Endothelial cell of umbilical vein (primary cell): ENCODE data around the gene HP1BP3. TPM values are rescaled to one million over a fixed set of nuclear protein-coding genes. Genes with fewer than 3 reads are reported as not detected.

Source experiments
- BruUV-seq: library from RNA; stranded (reverse); fragments of 400-500 nt; replicated peaks from 2 replicates; lab custom pipeline; 2021; lab: Mats Ljungman, UMichigan
- CTCF ChIA-PET: fragments of 300-600, 350-600 bp; sonication (Branson Sonifier 250); formaldehyde crosslinking; loops from one replicate; lab custom pipeline; 2021; ENCODE audit warnings: antibody characterized with exemption, inconsistent platforms; lab: Charles Lee
- POLR2A ChIA-PET: fragments of 300-600, 350-600 bp; sonication (Branson Sonifier 250); formaldehyde crosslinking; loops from one replicate; lab custom pipeline; 2021; ENCODE audit warnings: antibody characterized with exemption, inconsistent platforms; lab: Charles Lee
- DNase-seq: peaks from one replicate; pipeline ENCODE4 v3.0.0-alpha.2; 2011; ENCODE audit warnings: low read depth, low spot score
- FAIRE-seq: peaks from 2 replicates; lab custom pipeline; 2011; peaks lifted over from hg19 to GRCh38; lab: Jason Lieb, UNC
- H2AFZ ChIP-seq: 2 replicates; pipeline ENCODE4 v1.6.0; 2012; ENCODE audit warnings: low read depth, low read length, control low read depth, inconsistent platforms
- H3K27ac ChIP-seq: 2 replicates; pipeline ENCODE4 v1.5.1; 2011; ENCODE audit warnings: low read depth, mild to moderate bottlenecking, control low read depth, low read length, moderate library complexity; ENCODE audit not compliant: insufficient read depth
- H3K27me3 ChIP-seq, 2 experiments: 2 replicates each; pipeline versions ENCODE4 v1.6.0 to v1.6.1; 2011; ENCODE audit warnings: low read length in 2 of 2, mixed read lengths in 1 of 2; ENCODE audit not compliant: control insufficient read depth in 2 of 2, insufficient read depth in 2 of 2
- H3K36me3 ChIP-seq, 2 experiments: 2 replicates in 1 of 2; 3 replicates in 1 of 2; pipeline ENCODE4 v1.5.1; 2011; ENCODE audit warnings: low read length in 2 of 2, mild to moderate bottlenecking in 1 of 2, moderate library complexity in 1 of 2; ENCODE audit not compliant: control insufficient read depth in 2 of 2, insufficient read depth in 2 of 2; ENCODE audit errors: extremely low read depth in 1 of 2
- H3K4me1 ChIP-seq: 3 replicates; pipeline ENCODE4 v1.5.1; 2011; ENCODE audit warnings: mild to moderate bottlenecking, low read length; ENCODE audit not compliant: control insufficient read depth, insufficient read depth; ENCODE audit errors: extremely low read depth
- H3K4me2 ChIP-seq: 2 replicates; pipeline ENCODE4 v1.6.1; 2011; ENCODE audit warnings: low read length, control low read depth, mixed read lengths; ENCODE audit not compliant: insufficient read depth
- H3K4me3 ChIP-seq, 3 experiments: fragments of 200-600 bp in 1 of 3; sonication (generic), shearing (Covaris generic) in 1 of 3; replicated peaks in 1 of 3; 2 replicates each; pipeline ENCODE4 v1.5.1; 2011 to 2016; ENCODE audit warnings: control low read depth in 3 of 3, low read length in 3 of 3, mild to moderate bottlenecking in 2 of 3, inconsistent platforms in 1 of 3, low read depth in 1 of 3, moderate library complexity in 1 of 3; ENCODE audit not compliant: insufficient read depth in 1 of 3
- H3K79me2 ChIP-seq: 2 replicates; pipeline ENCODE4 v1.6.0; 2012; ENCODE audit warnings: low read length, inconsistent platforms; ENCODE audit not compliant: control insufficient read depth, insufficient read depth
- H3K9ac ChIP-seq: replicated peaks from 2 replicates; pipeline ENCODE3; 2011; ENCODE audit warnings: low read length, control low read depth; ENCODE audit not compliant: insufficient read depth; ENCODE audit errors: extremely low read depth
- H3K9me1 ChIP-seq: replicated peaks from 3 replicates; pipeline ENCODE4 v1.6.0; 2011; ENCODE audit warnings: mild to moderate bottlenecking, low read length; ENCODE audit not compliant: control insufficient read depth, insufficient read depth; ENCODE audit errors: extremely low read depth
- H3K9me3 ChIP-seq: replicated peaks from 2 replicates; pipeline ENCODE4 v1.5.1; 2012; ENCODE audit warnings: low read length, inconsistent platforms; ENCODE audit not compliant: control insufficient read depth, insufficient read depth
- H4K20me1 ChIP-seq: replicated peaks from 2 replicates; pipeline ENCODE3; 2011; ENCODE audit warnings: mild to moderate bottlenecking, low read length; ENCODE audit not compliant: control insufficient read depth, insufficient read depth; ENCODE audit errors: extremely low read depth
- EZH2 ChIP-seq: IDR thresholded peaks from 2 replicates; pipeline ENCODE4 v1.6.1; 2012; ENCODE audit warnings: borderline replicate concordance, low read depth, mild to moderate bottlenecking, moderate library complexity, low read length, inconsistent platforms; ENCODE audit not compliant: severe bottlenecking
- dilution Hi-C: fragments of 300-500 bp; cut with MboI; formaldehyde crosslinking; loops from one replicate; pipeline ENCODE4 v1.15.0; 2019; ENCODE audit warnings: low sequenced_read_pairs; ENCODE audit not compliant: extremely low pct_ligation_motif_present
- intact Hi-C: fragments of 100-400 bp; cut with micrococcal nuclease; formaldehyde crosslinking; loops from one replicate; pipeline ENCODE4 v1.10.0; 2022
- polyA plus RNA-seq, 4 experiments: library from polyadenylated mRNA; depleted of rRNA in 3 of 4; stranded (reverse) in 3 of 4; unstranded in 1 of 4; fragments of >200 nt; gene quantifications; 2 replicates each; pipeline versions ENCODE4 v1.2.1 to v1.2.3, GENCODE V29; 2011 to 2012; ENCODE audit warnings: missing spikeins in 1 of 4
- total RNA-seq: library from RNA; stranded (reverse); gene quantifications from 2 replicates; pipeline ENCODE4 v1.2.3, GENCODE V29; 2021
- TF ChIP-seq, protein P1 (sequence below), 2 donors: IDR thresholded peaks; 1 replicate in 1 of 2; 2 replicates in 1 of 2; pipeline ENCODE4 v1.5.1; 2011; ENCODE audit warnings: low read length in 2 of 2, mild to moderate bottlenecking in 2 of 2, moderate library complexity in 2 of 2, control low read depth in 1 of 2, inconsistent platforms in 1 of 2, low read depth in 1 of 2; ENCODE audit not compliant: insufficient read depth in 1 of 2; ENCODE audit errors: extremely low read depth in 1 of 2

HP1BP3 gene
- total and polyA plus RNA-seq, 2 donors (not counting 3 experiments of a cell fraction or from before 2014, with no cell fraction given) = 87.2 to 231 TPM

DNA sequence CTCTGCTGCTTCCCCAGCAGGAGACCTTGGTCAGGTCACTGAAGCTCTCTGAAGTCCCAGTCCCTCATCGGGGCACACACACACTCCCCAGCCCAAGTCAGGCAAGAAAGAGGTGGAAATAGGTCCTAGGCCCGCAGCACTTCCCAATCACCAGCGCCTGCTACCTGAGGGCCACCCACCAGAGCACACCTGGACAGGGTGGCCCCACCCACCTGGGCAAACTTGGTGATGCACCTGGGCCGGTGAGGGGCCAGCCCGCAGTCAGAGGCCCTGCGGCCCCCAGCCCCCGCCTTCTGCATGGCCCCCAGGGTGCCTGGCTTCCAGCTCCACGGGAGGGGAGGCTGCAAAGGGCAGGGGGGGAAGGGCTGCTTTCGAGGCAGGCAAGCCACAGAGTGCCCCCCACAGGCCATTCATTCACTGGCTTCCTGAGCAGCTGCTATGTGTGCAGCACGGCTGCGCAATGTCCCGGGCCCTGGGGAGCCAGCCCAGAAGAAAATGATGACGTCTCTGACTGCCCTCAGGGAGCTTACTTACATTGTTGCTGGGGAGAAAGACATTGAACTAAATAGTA lies 59.3 kb downstream of the HP1BP3 start:
- FAIRE-seq (no peak), DNase-seq (no peak)
- dilution Hi-C loops (no loop called here), intact Hi-C loops (loop anchor here (1.0 kb wide), 1 partner anchor 29 kb away; no protein-coding TSS in a partner anchor)
- no peak overlapping the region for H3K9ac ChIP-seq
- peaks cover 7% of the 10 kb centered on the region for H3K4me1 ChIP-seq
- H3K4me3 ChIP-seq = no peak overlapping the region
- no peaks in the 10 kb centered on the region for H3K36me3 ChIP-seq
- no peak overlapping the region for H3K4me2 ChIP-seq
- H3K9me1 ChIP-seq = no peaks in the 10 kb centered on the region
- H4K20me1 ChIP-seq = no peaks in the 10 kb centered on the region
- H3K9me3 ChIP-seq = no peaks in the 10 kb centered on the region
- TF ChIP-seq, protein P1, sequence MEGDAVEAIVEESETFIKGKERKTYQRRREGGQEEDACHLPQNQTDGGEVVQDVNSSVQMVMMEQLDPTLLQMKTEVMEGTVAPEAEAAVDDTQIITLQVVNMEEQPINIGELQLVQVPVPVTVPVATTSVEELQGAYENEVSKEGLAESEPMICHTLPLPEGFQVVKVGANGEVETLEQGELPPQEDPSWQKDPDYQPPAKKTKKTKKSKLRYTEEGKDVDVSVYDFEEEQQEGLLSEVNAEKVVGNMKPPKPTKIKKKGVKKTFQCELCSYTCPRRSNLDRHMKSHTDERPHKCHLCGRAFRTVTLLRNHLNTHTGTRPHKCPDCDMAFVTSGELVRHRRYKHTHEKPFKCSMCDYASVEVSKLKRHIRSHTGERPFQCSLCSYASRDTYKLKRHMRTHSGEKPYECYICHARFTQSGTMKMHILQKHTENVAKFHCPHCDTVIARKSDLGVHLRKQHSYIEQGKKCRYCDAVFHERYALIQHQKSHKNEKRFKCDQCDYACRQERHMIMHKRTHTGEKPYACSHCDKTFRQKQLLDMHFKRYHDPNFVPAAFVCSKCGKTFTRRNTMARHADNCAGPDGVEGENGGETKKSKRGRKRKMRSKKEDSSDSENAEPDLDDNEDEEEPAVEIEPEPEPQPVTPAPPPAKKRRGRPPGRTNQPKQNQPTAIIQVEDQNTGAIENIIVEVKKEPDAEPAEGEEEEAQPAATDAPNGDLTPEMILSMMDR (IDR thresholded peaks at IDR 0.05; ENCODE audit: extremely low read depth in 1 of 2, insufficient read depth in 1 of 2, low read depth in 1 of 2, low read length in 2 of 2) = peak; percentile 14 to 16
- no peak for TF ChIP-seq EZH2
- H3K79me2 ChIP-seq = no peaks in the 10 kb centered on the region
- CTCF ChIA-PET = interaction anchor here (1.2 to 1.9 kb wide), 3 partner anchors 10 to 467 kb away, joined by 3 to 12 read pairs (median 5); partner anchors contain the start of gene KIF17
- peaks cover 7 to 16% of the 10 kb centered on the region in 2 experiments for H3K27me3 ChIP-seq
- POLR2A ChIA-PET = no interaction called here
- H2AFZ ChIP-seq = no peak overlapping the region
- no TSS peak for BruUV-seq
- H3K27ac ChIP-seq = no peak overlapping the region
